GM21529 (cell line): ENCODE measurements around the gene MKLN1.
A peak's percentile ranks its signal among the peaks of the same experiment; 100 is the strongest.
"Not testable (repeated sequence)": the region's sequence is repeated elsewhere in the genome, so short reads cannot be mapped to it uniquely, and the experiment has no call there.

ENCODE experiments used
- ATAC-seq: cut with Tn5 transposase; IDR thresholded peaks from one replicate; pipeline ENCODE4 v1.9.1; 2021; ENCODE audit not compliant: unreplicated experiment

MKLN1 gene

GRCh38 chr7:131497454-131497853 is 169.8 kb downstream of the MKLN1 start:
- no peak for ATAC-seq

- no peak for ATAC-seq
Observed at GRCh38 chr7:131498237-131498885, 170.7 kb downstream of the MKLN1 start.

- no peak for ATAC-seq
Observed at GRCh38 chr7:131499801-131500200, 172.1 kb downstream of the MKLN1 start.

GRCh38 chr7:131500357-131500756 is 172.7 kb downstream of the MKLN1 start:
- ATAC-seq, result no peak

GRCh38 chr7:131501422-131501821 is 173.7 kb downstream of the MKLN1 start:
- ATAC-seq, result peak; percentile 90

- ATAC-seq, result no peak
Observed at GRCh38 chr7:131501930-131502685, 174.4 kb downstream of the MKLN1 start.

- no peak for ATAC-seq
Observed at GRCh38 chr7:131502810-131503508, 175.3 kb downstream of the MKLN1 start.

GRCh38 chr7:131503639-131504038 is 176.0 kb downstream of the MKLN1 start:
- no peak for ATAC-seq

- ATAC-seq, result no peak
Observed at GRCh38 chr7:131504157-131504899, 176.7 kb downstream of the MKLN1 start.

- ATAC-seq, result not testable (repeated sequence)
Observed at GRCh38 chr7:131505037-131505620, 177.5 kb downstream of the MKLN1 start.

GRCh38 chr7:131505636-131506557 is 178.2 kb downstream of the MKLN1 start:
- ATAC-seq, result no peak

- no peak for ATAC-seq
Observed at GRCh38 chr7:131506597-131506996, 178.9 kb downstream of the MKLN1 start.

- ATAC-seq, result peak; percentile 67
Observed at GRCh38 chr7:131507592-131508331, 180.1 kb downstream of the MKLN1 start.

GRCh38 chr7:131508754-131509486 is 181.2 kb downstream of the MKLN1 start:
- no peak for ATAC-seq

- ATAC-seq, result no peak
Observed at GRCh38 chr7:131509781-131510180, 182.1 kb downstream of the MKLN1 start.

- no peak for ATAC-seq
Observed at GRCh38 chr7:131511071-131511470, 183.4 kb downstream of the MKLN1 start.

- ATAC-seq, result no peak
Observed at GRCh38 chr7:131511774-131512535, 184.3 kb downstream of the MKLN1 start.
